ENCODE results near the gene TSPAN8. TPM values are rescaled to one million over a fixed set of nuclear protein-coding genes. Genes with fewer than 3 reads are reported as not detected.

Gene TSPAN8
- total RNA-seq, 4 donors from 2014 or later: 5.9 to 22.9 (median 18.9) TPM

- intact Hi-C loops (cut with DNase I; ENCODE audit: low total_unique reads): no loop called here
- TF ChIP-seq CTCF (IDR thresholded peaks at IDR 0.05) (no peak), POLR2A (IDR thresholded peaks at IDR 0.05) (no peak)
- H3K4me3 ChIP-seq (ENCODE audit: low read depth, poor library complexity, severe bottlenecking): no peak overlapping the region
- no peak for DNase-seq (ENCODE audit: low spot score in 2 of 2)
These were observed 26.0 kb upstream of the TSPAN8 start for GRCh38 chr12:71183846-71184245.

- H3K4me3 ChIP-seq (ENCODE audit: low read depth, poor library complexity, severe bottlenecking): no peak overlapping the region
- DNase-seq (ENCODE audit: low spot score in 2 of 2): no peak
- intact Hi-C loops (cut with DNase I; ENCODE audit: low total_unique reads): no loop called here
- WGBS, 2 donors: 19 to 36% methylated on average over 1 of the region's 1 CpG
- no peak for TF ChIP-seq POLR2A (IDR thresholded peaks at IDR 0.05)
- TF ChIP-seq CTCF (IDR thresholded peaks at IDR 0.05): no peak
These were observed 25.2 kb upstream of the TSPAN8 start for GRCh38 chr12:71183018-71183417.

GRCh38 chr12:71178162-71178561, 20.4 kb upstream of the TSPAN8 start:
- H3K4me3 ChIP-seq (ENCODE audit: low read depth, poor library complexity, severe bottlenecking): no peak overlapping the region
- TF ChIP-seq POLR2A (IDR thresholded peaks at IDR 0.05) (no peak), CTCF (IDR thresholded peaks at IDR 0.05) (no peak)

GRCh38 chr12:71174825-71175224, 17.0 kb upstream of the TSPAN8 start:
- intact Hi-C loops (cut with DNase I; ENCODE audit: low total_unique reads): no loop called here
- no peak overlapping the region for H3K4me3 ChIP-seq (ENCODE audit: low read depth, poor library complexity, severe bottlenecking)
- DNase-seq (ENCODE audit: low spot score in 2 of 2): no peak
- TF ChIP-seq POLR2A (IDR thresholded peaks at IDR 0.05) (no peak), CTCF (IDR thresholded peaks at IDR 0.05) (no peak)

More at GRCh38 chr12:71178162-71178561, 20.4 kb upstream of the TSPAN8 start:
- intact Hi-C loops (cut with DNase I; ENCODE audit: low total_unique reads): no loop called here
- DNase-seq (ENCODE audit: low spot score in 2 of 2): no peak

- H3K4me3 ChIP-seq (ENCODE audit: low read depth, poor library complexity, severe bottlenecking): no peak overlapping the region
- TF ChIP-seq CTCF (IDR thresholded peaks at IDR 0.05) (no peak), POLR2A (IDR thresholded peaks at IDR 0.05) (no peak)
- intact Hi-C loops (cut with DNase I; ENCODE audit: low total_unique reads): no loop called here
- DNase-seq (ENCODE audit: low spot score in 2 of 2): no peak
- 59 to 84% methylated on average over 1 of the region's 1 CpG for WGBS, 2 donors
These were observed 16.3 kb upstream of the TSPAN8 start for GRCh38 chr12:71174146-71174545.

GRCh38 chr12:71170456-71170855, 12.7 kb upstream of the TSPAN8 start:
- no peak overlapping the region for H3K4me3 ChIP-seq (ENCODE audit: low read depth, poor library complexity, severe bottlenecking)
- TF ChIP-seq CTCF (IDR thresholded peaks at IDR 0.05) (no peak), POLR2A (IDR thresholded peaks at IDR 0.05) (no peak)
- 86 to 87% methylated on average over 1 of the region's 1 CpG for WGBS, 2 donors
- no peak for DNase-seq (ENCODE audit: low spot score in 2 of 2)
- intact Hi-C loops (cut with DNase I; ENCODE audit: low total_unique reads): no loop called here

All from lower leg skin (tissue), 4 donors.